Ascending aorta (tissue), 2 donors: ENCODE measurements around the gene KCNE2. TPM values are rescaled to one million over a fixed set of nuclear protein-coding genes. Genes with fewer than 3 reads are reported as not detected.
A peak's percentile ranks its signal among the peaks of the same experiment; 100 is the strongest.

ENCODE experiments used
- DNase-seq, 2 donors: peaks; one replicate each; pipeline ENCODE4 v3.0.0-alpha.2; 2019; ENCODE audit warnings: low spot score in 2 of 2
- H3K27ac ChIP-seq, 2 donors: fragments of 200-600 bp; sonication (generic); one replicate each; pipeline ENCODE4 v1.5.1; 2016 to 2017; ENCODE audit warnings: mild to moderate bottlenecking in 1 of 2
- H3K27me3 ChIP-seq: fragments of 200-600 bp; sonication (generic); one replicate; pipeline ENCODE4 v1.5.1; 2017
- H3K36me3 ChIP-seq, 2 donors: fragments of 200-600 bp; sonication (generic); one replicate each; pipeline ENCODE4 v1.5.1; 2016
- H3K4me1 ChIP-seq, 2 donors: fragments of 200-600 bp; sonication (generic); one replicate each; pipeline ENCODE4 v1.5.1; 2016 to 2017; ENCODE audit warnings: mild to moderate bottlenecking in 1 of 2
- H3K4me3 ChIP-seq, 2 donors: fragments of 200-600 bp; sonication (generic); one replicate each; pipeline ENCODE4 v1.5.1; 2016 to 2017; ENCODE audit warnings: mild to moderate bottlenecking in 1 of 2
- H3K9me3 ChIP-seq, 2 donors: fragments of 200-600 bp; sonication (generic); one replicate each; pipeline ENCODE4 v1.5.1; 2016
- intact Hi-C: fragments of 100-400 bp; cut with DNase I; formaldehyde crosslinking; loops from one replicate; pipeline ENCODE4 v1.15.1; 2023
- total RNA-seq: library from RNA; depleted of rRNA; stranded (reverse); fragments of >200 nt; gene quantifications from one replicate; pipeline ENCODE4 v1.1.0, GENCODE V29; 2016
- TF ChIP-seq, protein P1 (sequence below), 3 experiments: fragments of 200-600 bp in 2 of 3; fragments of 450-650 bp in 1 of 3; sonication (generic) in 2 of 3; IDR thresholded peaks; one replicate each; pipeline ENCODE4 v1.5.1; 2016 to 2019; ENCODE audit warnings: antibody characterized with exemption in 3 of 3, mild to moderate bottlenecking in 1 of 3, moderate library complexity in 1 of 3

Gene KCNE2
- total RNA-seq, 1 donor from 2014 or later: not detected

DNA sequence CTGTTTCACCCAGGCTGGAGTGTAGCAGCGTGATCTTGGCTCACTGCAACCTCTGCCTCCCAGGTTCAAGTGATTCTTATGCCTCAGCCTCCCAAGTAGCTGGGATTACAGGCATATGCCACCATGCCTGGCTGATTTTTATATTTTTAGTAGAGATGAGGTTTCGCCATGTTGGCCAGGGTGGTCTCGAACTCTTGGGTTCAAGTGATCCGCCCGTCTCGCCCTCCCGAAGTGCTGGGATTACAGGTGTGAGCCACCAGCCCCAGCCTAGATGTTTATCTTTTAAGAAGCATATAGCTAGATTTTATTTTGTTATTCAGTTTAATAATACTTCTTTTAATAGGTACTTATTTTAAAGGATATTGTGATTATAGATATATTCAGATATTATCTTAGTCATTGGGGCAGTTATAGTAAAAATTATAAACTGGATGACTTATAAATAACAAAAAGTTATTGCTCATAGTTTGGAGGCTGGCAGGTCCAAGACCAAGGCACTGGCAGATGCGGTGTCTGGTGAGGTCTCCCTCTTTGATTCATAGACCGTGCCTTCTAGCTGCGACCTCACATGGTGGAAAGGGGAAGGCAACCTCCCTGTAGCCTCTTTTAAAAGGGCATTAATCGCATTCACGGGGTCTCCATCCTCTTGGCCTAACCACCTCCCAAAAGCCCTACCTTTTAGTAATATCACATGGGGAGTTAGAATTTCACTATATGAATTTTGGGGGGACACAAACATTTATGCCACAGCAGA is 3.1 kb upstream of the KCNE2 start:
- intact Hi-C loops: no loop called here
- H3K27ac ChIP-seq: no peak overlapping the region
- TF ChIP-seq, protein P1, sequence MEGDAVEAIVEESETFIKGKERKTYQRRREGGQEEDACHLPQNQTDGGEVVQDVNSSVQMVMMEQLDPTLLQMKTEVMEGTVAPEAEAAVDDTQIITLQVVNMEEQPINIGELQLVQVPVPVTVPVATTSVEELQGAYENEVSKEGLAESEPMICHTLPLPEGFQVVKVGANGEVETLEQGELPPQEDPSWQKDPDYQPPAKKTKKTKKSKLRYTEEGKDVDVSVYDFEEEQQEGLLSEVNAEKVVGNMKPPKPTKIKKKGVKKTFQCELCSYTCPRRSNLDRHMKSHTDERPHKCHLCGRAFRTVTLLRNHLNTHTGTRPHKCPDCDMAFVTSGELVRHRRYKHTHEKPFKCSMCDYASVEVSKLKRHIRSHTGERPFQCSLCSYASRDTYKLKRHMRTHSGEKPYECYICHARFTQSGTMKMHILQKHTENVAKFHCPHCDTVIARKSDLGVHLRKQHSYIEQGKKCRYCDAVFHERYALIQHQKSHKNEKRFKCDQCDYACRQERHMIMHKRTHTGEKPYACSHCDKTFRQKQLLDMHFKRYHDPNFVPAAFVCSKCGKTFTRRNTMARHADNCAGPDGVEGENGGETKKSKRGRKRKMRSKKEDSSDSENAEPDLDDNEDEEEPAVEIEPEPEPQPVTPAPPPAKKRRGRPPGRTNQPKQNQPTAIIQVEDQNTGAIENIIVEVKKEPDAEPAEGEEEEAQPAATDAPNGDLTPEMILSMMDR (IDR thresholded peaks at IDR 0.05): no peak
- H3K27me3 ChIP-seq: no peaks in the 10 kb centered on the region
- no peaks in the 10 kb centered on the region for H3K9me3 ChIP-seq
- H3K4me3 ChIP-seq: no peak overlapping the region
- peak in 1 of 2 donors; percentile 27 for DNase-seq
- no peaks in the 10 kb centered on the region for H3K4me1 ChIP-seq
- no peaks in the 10 kb centered on the region for H3K36me3 ChIP-seq

DNA sequence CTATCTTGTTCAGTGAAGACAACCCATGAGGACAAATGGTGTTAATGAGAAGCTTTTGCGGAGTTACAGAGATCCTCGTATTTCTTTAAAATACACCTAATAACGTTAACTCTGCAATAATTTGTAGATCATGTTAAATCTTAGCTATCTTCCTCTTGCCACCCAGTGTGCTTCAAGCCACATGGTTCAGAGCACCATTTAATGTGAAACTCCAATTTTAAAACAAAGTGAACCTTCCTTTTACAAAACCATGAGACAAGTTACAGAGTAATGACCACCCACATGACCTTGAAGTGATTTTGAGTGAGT is 1.7 kb upstream of the KCNE2 start:
- Histone ChIP-seq H3K27ac (no peak overlapping the region), H3K9me3 (no peaks in the 10 kb centered on the region), H3K36me3 (no peaks in the 10 kb centered on the region), H3K27me3 (no peaks in the 10 kb centered on the region), H3K4me1 (no peaks in the 10 kb centered on the region), H3K4me3 (no peak overlapping the region)
- intact Hi-C loops: no loop called here
- DNase-seq: no peak
- TF ChIP-seq, protein P1 (IDR thresholded peaks at IDR 0.05): no peak

- intact Hi-C loops: no loop called here
- H3K4me3 ChIP-seq: no peak overlapping the region
- DNase-seq: peak in 1 of 2 donors; percentile 16
- H3K9me3 ChIP-seq: no peaks in the 10 kb centered on the region
- TF ChIP-seq, protein P1 (IDR thresholded peaks at IDR 0.05): no peak
- H3K27me3 ChIP-seq: no peaks in the 10 kb centered on the region
- H3K36me3 ChIP-seq: no peaks in the 10 kb centered on the region
- H3K27ac ChIP-seq: no peak overlapping the region
- no peaks in the 10 kb centered on the region for H3K4me1 ChIP-seq
These were observed 1.1 kb upstream of the KCNE2 start for GRCh38 chr21:34362670-34363069.

DNA sequence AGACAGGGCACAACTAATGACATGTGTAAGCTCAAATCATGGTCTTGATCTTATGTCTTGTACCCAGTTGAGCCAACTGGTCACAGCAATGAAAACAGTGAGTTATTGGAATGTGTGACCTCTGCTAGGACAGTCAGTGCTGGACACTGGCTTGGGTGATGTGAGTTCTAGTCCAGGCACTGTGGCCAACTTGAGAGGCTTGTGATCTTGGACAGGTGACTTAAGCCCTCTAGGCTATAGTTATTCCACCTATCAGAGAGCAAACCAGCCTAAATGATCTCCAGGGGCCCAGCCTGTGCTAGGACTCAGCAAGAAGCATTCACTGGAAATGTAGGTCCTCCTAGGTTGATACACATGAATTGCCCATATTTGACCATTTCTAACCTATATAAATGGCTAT is 1.1 kb downstream of the KCNE2 start:
- Histone ChIP-seq H3K4me1 (no peaks in the 10 kb centered on the region), H3K27ac (no peak overlapping the region), H3K27me3 (no peaks in the 10 kb centered on the region), H3K9me3 (no peaks in the 10 kb centered on the region), H3K36me3 (no peaks in the 10 kb centered on the region), H3K4me3 (no peak overlapping the region)
- TF ChIP-seq, protein P1 (IDR thresholded peaks at IDR 0.05): no peak
- intact Hi-C loops: no loop called here
- peak in 1 of 2 donors; percentile 28 for DNase-seq

DNA sequence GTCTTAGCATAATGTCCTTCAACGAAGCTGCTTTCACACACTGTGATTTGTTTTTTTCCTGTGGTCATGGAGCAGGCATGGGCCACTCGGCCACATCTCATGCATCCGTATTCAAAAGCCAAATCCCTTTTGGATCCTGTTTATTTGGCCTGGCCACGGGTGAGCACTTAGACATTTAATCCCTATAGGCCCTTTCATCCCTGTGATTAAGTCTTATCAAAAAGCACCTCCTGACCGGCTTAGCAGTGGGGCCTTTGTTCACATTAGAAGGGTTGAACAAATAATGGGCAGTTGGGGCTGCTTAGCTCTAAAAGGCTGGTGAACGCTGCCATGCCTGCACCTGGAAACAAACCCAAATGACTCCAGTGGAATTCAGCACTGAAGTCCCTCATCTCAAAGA is 2.0 kb downstream of the KCNE2 start:
- Histone ChIP-seq H3K36me3 (no peaks in the 10 kb centered on the region), H3K4me3 (no peak overlapping the region), H3K27me3 (no peaks in the 10 kb centered on the region), H3K9me3 (no peaks in the 10 kb centered on the region), H3K4me1 (no peaks in the 10 kb centered on the region), H3K27ac (no peak overlapping the region)
- intact Hi-C loops: no loop called here
- TF ChIP-seq, protein P1 (IDR thresholded peaks at IDR 0.05): no peak
- peak in 1 of 2 donors; percentile 22 for DNase-seq
